ENCODE results near the gene ZNF438.

- TF ChIP-seq SP1 (IDR thresholded peaks at IDR 0.05) = no peak
- TF ChIP-seq PKNOX1 (IDR thresholded peaks at IDR 0.05) = no peak
Measured at GRCh38 chr10:30943451-30943850, 88.2 kb downstream of the ZNF438 start.
